Spleen (tissue), 11 donors: ENCODE results near the gene DNAAF1. TPM values are rescaled to one million over a fixed set of nuclear protein-coding genes. Genes with fewer than 3 reads are reported as not detected.

Experiments
- DNase-seq: peaks from one replicate; pipeline ENCODE4 v3.0.0-alpha.2; 2020
- H3K27ac ChIP-seq, 8 donors: fragments of 200-600 bp; sonication (generic) in 7 of 8; 1 replicate in 4 of 8; 2 replicates in 4 of 8; pipeline versions ENCODE4 v1.5.0 to v1.8.0; 2016 to 2021; ENCODE audit warnings: inconsistent platforms in 4 of 8, mild to moderate bottlenecking in 4 of 8, moderate library complexity in 1 of 8
- H3K27me3 ChIP-seq, 7 donors: fragments of 200-600 bp; sonication (generic) in 6 of 7; replicated peaks in 1 of 7; 1 replicate in 4 of 7; 2 replicates in 3 of 7; pipeline versions ENCODE4 v1.5.0 to v1.8.0; 2016 to 2021; ENCODE audit warnings: inconsistent platforms in 3 of 7, mild to moderate bottlenecking in 1 of 7
- H3K36me3 ChIP-seq, 6 donors: fragments of 200-600 bp; sonication (generic) in 5 of 6; 1 replicate in 4 of 6; 2 replicates in 2 of 6; pipeline versions ENCODE4 v1.5.0 to v1.8.0; 2016 to 2021; ENCODE audit warnings: inconsistent platforms in 2 of 6
- H3K4me1 ChIP-seq, 6 donors: fragments of 200-600 bp; sonication (generic) in 5 of 6; 1 replicate in 3 of 6; 2 replicates in 3 of 6; pipeline versions ENCODE4 v1.5.0 to v1.8.0; 2016 to 2021; ENCODE audit warnings: inconsistent platforms in 3 of 6
- H3K4me3 ChIP-seq, 8 donors: fragments of 200-600 bp; sonication (generic) in 7 of 8; 1 replicate in 4 of 8; 2 replicates in 4 of 8; pipeline versions ENCODE4 v1.5.0 to v1.8.0; 2016 to 2021; ENCODE audit warnings: inconsistent platforms in 4 of 8, mild to moderate bottlenecking in 4 of 8, moderate library complexity in 2 of 8
- H3K9me3 ChIP-seq, 8 donors: fragments of 200-600 bp; sonication (generic) in 7 of 8; 1 replicate in 4 of 8; 2 replicates in 4 of 8; pipeline versions ENCODE4 v1.5.0 to v1.8.0; 2016 to 2021; ENCODE audit warnings: inconsistent platforms in 4 of 8
- POLR2A ChIP-seq, 3 donors: fragments of 450-650 bp; IDR thresholded peaks; one replicate each; pipeline ENCODE4 v1.5.1; 2017; ENCODE audit warnings: antibody characterized with exemption in 3 of 3, mild to moderate bottlenecking in 1 of 3
- POLR2AphosphoS5 ChIP-seq, 3 donors: sonication (generic); formaldehyde crosslinking; IDR thresholded peaks; one replicate each; pipeline ENCODE4 v1.5.1; 2017; ENCODE audit warnings: antibody characterized with exemption in 3 of 3
- WGBS, 5 donors: extraction: QIAGEN DNeasy Blood & Tissue Kit in 3 of 5; methylation state at CpG; one replicate each; pipeline versions ENCODE4 v1.1.5 to v1.1.7; 2013 to 2018; 5-methylcytosine and 5-hydroxymethylcytosine counted together
- intact Hi-C: fragments of 100-400 bp; cut with DNase I; formaldehyde crosslinking; loops from one replicate; pipeline ENCODE4 v1.15.0; 2023; ENCODE audit warnings: low total_unique reads
- polyA plus RNA-seq, 3 donors: library from polyadenylated mRNA; stranded (reverse); fragments of 200-250 nt; gene quantifications; one replicate each; pipeline ENCODE4 v1.2.1, GENCODE V29; 2013
- total RNA-seq, 7 donors: library from RNA; depleted of rRNA in 3 of 7; stranded (reverse); fragments of >200 nt in 3 of 7; fragmentation: NEBNext Ultra II Directional in 4 of 7; extraction: Animal tissue kit (Norgen Biotek cat#: 25700) in 4 of 7; gene quantifications; one replicate each; pipeline versions ENCODE4 v1.1.0 to v1.2.1, GENCODE V29; 2016 to 2021
- TF ChIP-seq, protein P1 (sequence below), 11 experiments: fragments of 200-600 bp in 7 of 11; fragments of 450-650 bp in 4 of 11; sonication (generic) in 4 of 11; IDR thresholded peaks in 8 of 11; conservative IDR thresholded peaks in 3 of 11; 1 replicate in 7 of 11; 2 replicates in 4 of 11; pipeline versions ENCODE4 v1.4.0 to v1.8.0; 2016 to 2021; ENCODE audit warnings: antibody characterized with exemption in 11 of 11, inconsistent platforms in 4 of 11, mild to moderate bottlenecking in 1 of 11
- donor health status: healthy with polysubstance abuse.
- donor health status: DM: no; HTN: no; CAD: no; lungs with moderate emphysema.
- donor health status: DM: no; HTN: no; CAD: no.
- donor health status: Bipolar disorder and iron deficiency.
- donor health status: healthy.
- donor health status: DM: no; HTN: no; CAD: no.
- donor health status: DM: yes; HTN: yes; CAD: no.

Gene DNAAF1
- total and polyA plus RNA-seq, 10 donors: 0.20 to 4.3 (median 1.3) TPM; not detected in 1

DNA sequence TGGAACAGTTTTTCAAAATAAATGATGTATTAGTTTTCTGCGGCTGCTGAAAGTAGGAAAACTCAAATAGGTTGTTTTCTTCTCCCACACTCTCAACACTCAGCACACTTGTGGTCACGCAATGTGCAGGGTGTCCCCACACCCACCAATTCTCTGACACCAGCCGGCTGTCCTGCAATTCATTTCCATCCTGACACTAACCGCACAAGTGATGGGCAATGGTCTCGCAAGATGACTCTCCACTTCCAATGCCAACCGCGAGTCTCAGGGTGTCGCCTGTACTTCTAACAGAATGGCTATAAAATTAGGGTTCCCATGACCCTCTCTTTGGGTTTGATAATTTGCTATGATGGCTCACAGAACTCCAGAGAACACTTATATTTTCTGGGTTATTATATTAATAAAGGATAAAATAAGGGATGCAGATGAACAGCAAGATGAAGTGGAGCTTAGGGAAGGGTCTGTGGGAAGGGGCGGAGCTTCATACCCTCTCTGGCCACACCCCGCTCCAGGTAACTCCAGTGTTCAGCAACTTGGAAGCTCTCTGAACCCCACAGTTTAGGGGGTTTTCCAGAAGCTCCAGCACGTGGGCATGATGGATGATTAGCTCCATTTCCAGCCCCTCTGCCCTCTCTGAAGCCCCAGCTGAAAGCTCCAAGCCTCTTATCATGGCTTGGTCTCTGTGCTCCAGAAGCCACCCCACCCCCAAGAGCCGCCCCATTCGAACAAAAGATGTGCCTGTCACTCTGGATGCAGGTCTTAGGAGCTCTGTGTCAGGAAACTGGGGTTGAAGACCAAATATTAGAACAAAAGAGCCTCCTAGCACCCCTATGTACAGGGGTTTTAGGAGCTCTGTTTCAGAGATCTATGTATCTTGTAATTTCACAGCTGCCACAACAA, 21.9 kb downstream of the DNAAF1 start:
- Histone ChIP-seq H3K36me3 (no peaks in the 10 kb centered on the region), H3K9me3 (no peaks in the 10 kb centered on the region), H3K27me3 (peaks cover 0 to 44% (median 5%) of the 10 kb centered on the region in 7 donors), H3K4me1 (no peaks in the 10 kb centered on the region), H3K4me3 (no peak overlapping the region), H3K27ac (no peak overlapping the region)
- TF ChIP-seq, protein P1, sequence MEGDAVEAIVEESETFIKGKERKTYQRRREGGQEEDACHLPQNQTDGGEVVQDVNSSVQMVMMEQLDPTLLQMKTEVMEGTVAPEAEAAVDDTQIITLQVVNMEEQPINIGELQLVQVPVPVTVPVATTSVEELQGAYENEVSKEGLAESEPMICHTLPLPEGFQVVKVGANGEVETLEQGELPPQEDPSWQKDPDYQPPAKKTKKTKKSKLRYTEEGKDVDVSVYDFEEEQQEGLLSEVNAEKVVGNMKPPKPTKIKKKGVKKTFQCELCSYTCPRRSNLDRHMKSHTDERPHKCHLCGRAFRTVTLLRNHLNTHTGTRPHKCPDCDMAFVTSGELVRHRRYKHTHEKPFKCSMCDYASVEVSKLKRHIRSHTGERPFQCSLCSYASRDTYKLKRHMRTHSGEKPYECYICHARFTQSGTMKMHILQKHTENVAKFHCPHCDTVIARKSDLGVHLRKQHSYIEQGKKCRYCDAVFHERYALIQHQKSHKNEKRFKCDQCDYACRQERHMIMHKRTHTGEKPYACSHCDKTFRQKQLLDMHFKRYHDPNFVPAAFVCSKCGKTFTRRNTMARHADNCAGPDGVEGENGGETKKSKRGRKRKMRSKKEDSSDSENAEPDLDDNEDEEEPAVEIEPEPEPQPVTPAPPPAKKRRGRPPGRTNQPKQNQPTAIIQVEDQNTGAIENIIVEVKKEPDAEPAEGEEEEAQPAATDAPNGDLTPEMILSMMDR (IDR thresholded peaks at IDR 0.05 in 8 of 11, conservative IDR thresholded peaks at IDR 0.05 in 3 of 11): no peak
- TF ChIP-seq POLR2AphosphoS5 (IDR thresholded peaks at IDR 0.05): no peak
- TF ChIP-seq POLR2A (IDR thresholded peaks at IDR 0.05): no peak
- intact Hi-C loops: no loop called here
- WGBS, 5 donors: 70 to 81% (median 72%) methylated on average over 13 of the region's 13 CpGs
- peak; percentile 47 for DNase-seq

DNA sequence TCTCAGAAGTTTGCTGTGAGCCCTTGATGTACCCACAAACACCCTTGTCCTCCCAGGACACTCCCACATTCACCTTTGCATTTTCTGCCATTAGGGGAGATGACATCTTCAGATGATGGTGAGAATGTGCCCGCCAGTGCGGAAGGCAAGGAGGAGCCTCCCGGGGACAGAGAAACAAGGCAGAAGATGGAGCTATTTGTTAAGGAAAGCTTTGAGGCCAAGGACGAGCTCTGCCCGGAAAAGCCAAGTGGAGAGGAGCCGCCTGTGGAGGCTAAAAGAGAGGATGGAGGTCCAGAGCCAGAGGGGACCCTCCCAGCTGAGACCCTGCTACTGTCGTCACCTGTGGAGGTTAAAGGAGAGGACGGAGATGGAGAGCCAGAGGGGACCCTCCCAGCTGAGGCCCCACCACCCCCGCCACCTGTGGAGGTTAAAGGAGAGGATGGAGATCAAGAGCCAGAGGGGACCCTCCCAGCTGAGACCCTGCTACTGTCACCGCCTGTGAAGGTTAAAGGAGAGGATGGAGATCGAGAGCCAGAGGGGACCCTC, 24.7 kb downstream of the DNAAF1 start:
- H3K4me3 ChIP-seq: no peak overlapping the region
- H3K9me3 ChIP-seq: no peaks in the 10 kb centered on the region
- peaks cover 0 to 38% (median 5%) of the 10 kb centered on the region in 7 donors for H3K27me3 ChIP-seq
- DNase-seq: peak; percentile 57
- WGBS, 5 donors: 74 to 79% (median 78%) methylated on average over 11 of the region's 11 CpGs
- no peaks in the 10 kb centered on the region for H3K36me3 ChIP-seq
- intact Hi-C loops: loop anchor here (10.0 kb wide), 2 partner anchors 85 to 215 kb away; partner anchors contain the start of gene OSGIN1
- TF ChIP-seq, protein P1 (IDR thresholded peaks at IDR 0.05 in 8 of 11, conservative IDR thresholded peaks at IDR 0.05 in 3 of 11): no peak
- TF ChIP-seq POLR2AphosphoS5 (IDR thresholded peaks at IDR 0.05): no peak
- no peak for TF ChIP-seq POLR2A (IDR thresholded peaks at IDR 0.05)
- H3K4me1 ChIP-seq: peaks cover 0 to 2% (median 0%) of the 10 kb centered on the region in 6 donors
- no peak overlapping the region for H3K27ac ChIP-seq

DNA sequence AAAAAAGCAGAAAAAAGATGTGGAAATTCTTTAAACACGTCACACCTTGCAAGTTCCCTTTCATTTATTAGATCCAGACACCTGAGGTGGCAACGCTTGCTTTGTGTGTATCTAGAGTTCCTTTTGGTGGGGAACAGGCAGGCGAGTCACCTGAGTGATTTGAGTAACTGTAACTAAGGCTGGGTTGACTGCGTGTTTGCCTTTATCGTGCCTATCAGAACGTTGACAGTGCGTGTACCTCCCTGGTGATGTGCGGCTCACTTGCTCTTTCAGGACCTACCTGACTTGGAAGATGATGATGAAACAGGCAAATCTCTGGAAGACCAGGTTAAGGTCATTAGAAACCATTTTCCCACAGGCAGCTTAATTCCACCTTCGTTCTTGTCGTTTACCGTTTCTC, 29.3 kb downstream of the DNAAF1 start:
- intact Hi-C loops: loop anchor here (10.0 kb wide), 2 partner anchors 90 to 220 kb away; partner anchors contain the start of gene OSGIN1
- no peak overlapping the region for H3K4me3 ChIP-seq
- no peak overlapping the region for H3K27ac ChIP-seq
- TF ChIP-seq, protein P1 (IDR thresholded peaks at IDR 0.05 in 8 of 11, conservative IDR thresholded peaks at IDR 0.05 in 3 of 11): no peak
- TF ChIP-seq POLR2AphosphoS5 (IDR thresholded peaks at IDR 0.05) (no peak), POLR2A (IDR thresholded peaks at IDR 0.05) (no peak)
- WGBS, 5 donors: 77 to 86% (median 81%) methylated on average over 11 of the region's 11 CpGs
- peaks cover 16 to 48% (median 36%) of the 10 kb centered on the region in 6 donors for H3K4me1 ChIP-seq
- H3K36me3 ChIP-seq: peaks cover 0 to 24% (median 18%) of the 10 kb centered on the region in 6 donors
- peaks cover 0 to 8% (median 0%) of the 10 kb centered on the region in 7 donors for H3K27me3 ChIP-seq
- no peaks in the 10 kb centered on the region for H3K9me3 ChIP-seq
- peak; percentile 27 for DNase-seq
